Activated CD8-positive, alpha-beta memory T cell treated with anti-CD3 and anti-CD28 coated beads, Interleukin-2, amount 50 U/mL, for 1 hour (primary cell): ENCODE results near the gene POTEJ.
"Not testable (repeated sequence)": the region's sequence is repeated elsewhere in the genome, so short reads cannot be mapped to it uniquely, and the experiment has no call there.

ENCODE experiments used
- DNase-seq: peaks from one replicate; pipeline ENCODE4 v3.0.0-alpha.2; 2020; ENCODE audit errors: extremely low read depth

The POTEJ gene

DNA sequence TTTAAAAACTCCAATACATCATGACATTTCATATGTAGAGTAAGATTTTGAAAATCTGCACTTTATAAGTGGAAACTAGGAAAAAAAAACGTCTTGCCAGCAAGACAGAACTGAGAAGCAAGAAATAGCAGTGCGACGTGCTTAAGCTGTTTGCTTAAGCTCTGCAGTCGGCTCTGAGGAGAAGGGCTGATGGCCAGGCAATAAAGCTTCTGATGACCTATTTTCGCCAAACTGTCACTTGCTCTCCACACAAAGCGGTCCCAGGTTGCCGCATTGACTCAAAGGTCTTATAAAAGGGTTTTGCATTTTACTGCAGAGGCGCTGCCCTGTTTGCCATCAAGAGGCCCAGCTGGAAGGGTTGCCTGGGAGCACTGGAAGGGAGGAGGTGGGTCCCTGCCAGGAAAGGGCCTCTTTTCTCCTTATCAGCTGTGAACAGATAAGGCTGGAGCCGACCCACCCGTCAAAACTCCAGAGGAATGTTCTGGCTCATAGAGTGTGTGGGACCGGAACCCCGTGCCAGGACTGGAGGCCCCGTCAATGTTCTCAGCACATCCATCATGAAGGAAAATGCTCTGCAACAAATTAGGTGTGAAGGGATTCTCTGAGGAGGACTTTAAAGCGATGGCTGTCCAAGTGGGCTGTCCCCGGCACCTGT is 9.5 kb upstream of the POTEJ start:
- DNase-seq = not testable (repeated sequence)

GRCh38 chr2:130608276-130609001 is 2.8 kb upstream of the POTEJ start:
- not testable (repeated sequence) for DNase-seq

DNA sequence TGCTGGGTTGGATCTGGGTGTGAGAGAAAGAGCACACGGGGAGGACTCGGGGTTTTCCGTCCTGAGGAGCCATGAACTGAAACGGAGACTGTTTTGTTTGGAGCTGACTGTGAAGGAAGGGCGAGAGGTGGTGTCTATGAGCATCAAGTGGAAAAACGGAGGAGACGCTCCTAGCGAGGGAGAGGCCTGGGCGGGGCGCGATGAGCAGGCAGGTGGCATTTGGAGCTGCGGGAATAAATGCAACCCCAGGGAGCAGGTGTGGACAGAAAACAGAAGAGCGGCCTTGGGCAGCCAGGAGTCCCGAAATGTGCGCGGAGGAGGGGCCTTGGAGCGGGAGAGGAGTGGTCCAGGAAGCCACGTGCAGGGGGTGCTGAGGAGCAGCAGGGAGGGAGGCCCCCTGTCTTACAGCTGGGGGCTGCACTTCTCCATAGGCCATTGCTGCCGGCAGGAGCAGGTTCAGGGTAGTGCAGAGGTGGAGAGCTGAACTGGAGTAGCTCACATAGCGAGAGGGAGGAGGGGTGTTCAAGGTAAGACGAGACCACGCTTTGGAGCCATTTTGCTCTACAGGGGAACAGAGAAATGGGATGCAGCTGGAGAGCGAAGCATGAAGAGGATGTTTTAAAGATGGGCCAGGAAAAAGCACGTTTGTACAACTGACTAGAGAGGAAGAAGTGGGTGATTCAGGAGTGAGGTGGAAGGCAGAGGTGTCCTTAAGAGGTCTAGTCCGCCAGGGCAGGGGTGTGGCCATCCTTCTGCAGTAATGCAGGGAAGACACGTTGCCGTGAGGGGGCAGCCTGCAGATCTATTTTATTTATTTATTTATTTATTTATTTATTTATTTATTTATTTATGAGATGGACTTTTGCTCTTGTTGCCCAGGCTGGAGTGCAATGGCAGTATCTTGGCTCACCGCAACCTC is 2.0 kb upstream of the POTEJ start:
- not testable (repeated sequence) for DNase-seq

GRCh38 chr2:130610486-130610885 is 754 bp upstream of the POTEJ start:
- DNase-seq = not testable (repeated sequence)

- DNase-seq = not testable (repeated sequence)
These were observed 17.7 kb downstream of the POTEJ start for GRCh38 chr2:130628784-130629475.

DNA sequence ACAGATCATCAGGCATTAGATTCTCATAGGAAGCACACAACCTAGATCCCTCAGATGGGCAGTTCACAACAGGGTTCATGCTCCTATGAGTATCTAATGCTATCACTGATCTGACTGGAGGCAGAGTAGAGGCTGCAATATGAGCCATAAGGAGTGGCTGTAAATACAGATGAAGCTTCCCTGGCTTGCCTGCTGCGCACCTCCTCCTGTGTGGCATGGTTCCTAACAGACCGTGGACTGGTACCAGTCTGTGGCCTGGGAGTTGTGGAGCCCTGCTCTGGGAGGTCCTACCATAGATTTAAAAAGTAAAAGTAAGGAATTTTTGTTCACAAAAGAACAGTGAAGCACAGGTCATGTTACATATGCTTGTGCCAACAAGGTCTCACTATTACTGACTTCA is 27.7 kb downstream of the POTEJ start:
- not testable (repeated sequence) for DNase-seq

DNA sequence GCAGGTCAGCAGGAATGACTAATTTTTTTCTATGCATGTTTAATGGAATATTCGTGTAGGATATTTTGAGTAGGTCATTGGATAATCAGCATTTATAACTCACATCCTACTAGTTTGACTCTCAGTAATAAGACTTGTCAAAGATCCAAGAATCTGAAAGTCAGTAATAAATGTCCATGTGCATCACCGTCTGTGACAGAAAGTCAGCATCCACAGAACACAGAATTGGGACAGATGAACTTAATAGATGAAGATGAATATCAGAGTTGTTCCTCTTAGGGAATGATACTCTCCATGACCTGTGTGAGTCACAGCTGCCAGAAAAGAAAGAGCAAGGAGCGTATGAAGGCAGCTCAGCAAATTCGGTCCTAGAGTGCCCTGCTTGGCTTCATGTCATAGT is 30.4 kb downstream of the POTEJ start:
- not testable (repeated sequence) for DNase-seq

GRCh38 chr2:130649285-130649684 is 38.0 kb downstream of the POTEJ start:
- DNase-seq = not testable (repeated sequence)

- DNase-seq = not testable (repeated sequence)
These were observed 53.3 kb downstream of the POTEJ start for GRCh38 chr2:130664506-130664905.

- not testable (repeated sequence) for DNase-seq
These were observed 54.4 kb downstream of the POTEJ start for GRCh38 chr2:130665596-130665995.

DNA sequence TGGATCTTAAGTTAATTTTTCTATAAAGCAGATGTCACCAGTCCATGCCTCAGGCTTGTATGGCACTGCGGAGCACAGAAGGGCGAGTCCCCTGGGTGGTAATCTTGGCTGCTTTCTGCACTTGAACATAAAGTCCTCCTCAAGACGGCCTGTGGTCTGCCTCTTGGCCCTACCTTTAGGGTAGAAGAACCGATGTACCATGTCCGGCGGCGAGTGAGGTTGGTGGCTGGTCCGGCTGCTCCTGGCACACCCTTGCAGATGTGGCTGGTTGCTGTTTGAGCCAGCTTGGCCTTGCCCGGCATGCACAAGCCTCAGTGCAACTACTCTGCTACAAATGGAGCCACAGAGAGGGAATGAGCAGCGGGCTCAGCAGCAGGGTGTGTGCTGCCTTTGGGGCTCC is 56.3 kb downstream of the POTEJ start:
- not testable (repeated sequence) for DNase-seq

- not testable (repeated sequence) for DNase-seq
These were observed 58.9 kb downstream of the POTEJ start for GRCh38 chr2:130670026-130670745.

DNA sequence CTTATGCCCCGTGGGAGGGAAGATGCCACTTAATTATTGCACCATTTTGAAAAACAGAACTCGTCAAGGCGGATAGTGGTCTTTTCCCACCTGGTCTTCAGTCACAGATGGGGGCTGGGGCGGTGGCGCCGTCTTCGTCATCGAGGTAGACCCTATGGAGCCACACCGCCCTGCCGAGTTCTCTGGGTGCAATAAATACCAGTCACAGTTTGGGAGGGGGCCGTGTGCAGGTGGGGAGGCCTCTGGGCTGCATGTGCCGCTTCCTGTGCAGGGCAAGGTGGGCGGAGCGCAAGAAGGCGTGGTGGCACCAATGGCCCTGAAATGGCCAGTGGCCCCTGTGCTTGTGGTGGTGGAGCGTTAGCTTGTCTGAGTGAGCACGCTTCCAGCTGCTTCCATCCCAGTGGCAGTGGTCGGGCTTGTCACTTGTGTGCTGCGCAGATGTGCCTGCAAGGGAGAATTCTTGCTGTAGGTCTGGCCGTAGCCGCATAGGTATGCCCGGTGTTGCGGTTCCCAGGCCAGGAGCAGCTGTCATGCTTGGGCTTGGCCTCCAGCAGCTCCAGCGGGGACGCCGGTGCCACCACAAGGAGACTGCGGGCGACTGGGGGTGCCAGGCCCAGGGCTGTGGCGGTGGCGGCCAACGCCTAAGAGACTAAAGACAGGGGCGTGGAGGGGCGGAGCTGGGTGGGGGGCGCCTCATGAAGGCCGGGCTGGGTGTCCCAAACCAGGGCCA is 81.0 kb downstream of the POTEJ start:
- DNase-seq = not testable (repeated sequence)

DNA sequence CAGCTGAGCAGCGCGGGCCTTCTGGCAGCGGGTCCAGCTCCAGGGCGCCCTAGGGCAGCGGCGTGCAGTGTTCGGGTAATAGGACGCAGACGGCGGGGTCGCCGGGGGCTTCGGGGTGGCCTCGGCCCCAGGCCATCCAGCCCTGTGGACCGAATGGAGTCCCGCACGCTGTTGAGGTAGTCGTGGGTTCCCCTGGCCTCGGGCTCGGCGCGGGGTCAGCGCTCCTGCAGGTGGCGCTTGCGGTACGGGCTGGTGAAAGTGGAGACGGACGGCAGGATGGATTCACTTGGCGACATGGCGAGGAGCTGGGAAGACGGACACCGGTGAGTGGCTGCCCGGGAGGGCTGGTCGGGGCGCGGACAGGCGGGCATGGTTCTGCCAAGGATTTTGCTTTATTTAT is 82.2 kb downstream of the POTEJ start:
- DNase-seq = not testable (repeated sequence)

DNA sequence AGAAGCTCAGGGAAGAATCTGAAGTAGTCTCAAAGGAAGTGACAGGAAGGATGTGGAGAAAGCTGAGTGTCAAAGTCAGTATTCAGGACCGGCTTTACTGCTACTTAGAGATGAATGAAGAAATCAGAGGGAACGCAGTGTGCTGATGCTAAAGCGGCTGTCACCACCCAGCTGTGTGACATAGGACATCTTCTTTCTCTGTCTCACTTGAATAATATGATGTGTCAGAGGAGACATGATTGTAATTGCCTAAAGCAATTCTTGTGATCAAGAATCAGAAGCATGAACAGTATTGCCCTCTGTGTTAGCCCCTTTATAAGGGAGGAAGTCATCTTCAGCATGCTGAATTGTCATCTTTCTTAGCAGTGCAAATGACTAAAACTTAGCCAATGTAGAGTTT is 92.0 kb downstream of the POTEJ start:
- DNase-seq = not testable (repeated sequence)
